ENCODE data around the gene PCCB.
"Not testable (repeated sequence)": the region's sequence is repeated elsewhere in the genome, so short reads cannot be mapped to it uniquely, and the experiment has no call there.

Gene PCCB

DNA sequence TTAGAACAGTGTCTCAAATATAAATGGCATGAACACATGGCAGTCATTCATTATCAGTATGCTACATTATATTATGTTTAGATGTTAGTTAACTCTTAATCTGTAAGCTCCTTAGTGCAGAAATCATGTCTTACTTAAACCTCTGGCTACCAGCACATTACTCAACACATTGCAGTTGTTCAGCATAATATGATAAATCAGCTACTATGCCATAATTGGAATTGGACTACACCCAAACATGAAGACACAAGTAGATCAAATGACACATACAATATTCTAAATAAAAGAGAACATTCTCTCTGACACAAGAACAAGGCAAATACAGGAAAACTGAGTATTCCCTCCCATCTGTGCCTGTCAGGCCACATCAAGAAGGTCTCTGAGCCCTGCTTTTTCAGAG lies 116.1 kb downstream of the PCCB start:
- no peak for TF ChIP-seq CTCF (IDR thresholded peaks at IDR 0.05; ENCODE audit: insufficient read depth, low read depth, low read length, missing control alignments)
- DNase-seq (ENCODE audit: low read depth) = no peak
- no peak overlapping the region for H3K4me3 ChIP-seq (ENCODE audit: low read depth, low read length)

- not testable (repeated sequence) for DNase-seq (ENCODE audit: low read depth)
Measured at GRCh38 chr3:136375800-136376199, 125.7 kb downstream of the PCCB start.

GRCh38 chr3:136377508-136377907 lies 127.4 kb downstream of the PCCB start:
- no peak for DNase-seq (ENCODE audit: low read depth)
- no peak for TF ChIP-seq CTCF (IDR thresholded peaks at IDR 0.05; ENCODE audit: insufficient read depth, low read depth, low read length, missing control alignments)
- H3K4me3 ChIP-seq (ENCODE audit: low read depth, low read length) = no peak overlapping the region

More at GRCh38 chr3:136375800-136376199, 125.7 kb downstream of the PCCB start:
- not testable (repeated sequence) for H3K4me3 ChIP-seq (ENCODE audit: low read depth, low read length)

GRCh38 chr3:136378011-136378410 lies 127.9 kb downstream of the PCCB start:
- no peak overlapping the region for H3K4me3 ChIP-seq (ENCODE audit: low read depth, low read length)
- no peak for DNase-seq (ENCODE audit: low read depth)
- no peak for TF ChIP-seq CTCF (IDR thresholded peaks at IDR 0.05; ENCODE audit: insufficient read depth, low read depth, low read length, missing control alignments)
